PFSK-1 (cell line): Measurements from ENCODE around the gene ATP13A2. TPM values are rescaled to one million over a fixed set of nuclear protein-coding genes. Genes with fewer than 3 reads are reported as not detected.

Experiments
- FOXP2 ChIP-seq: optimal IDR thresholded peaks from 2 replicates; pipeline ENCODE3; 2011; ENCODE audit warnings: borderline replicate concordance, control low read depth, inconsistent platforms; ENCODE audit not compliant: insufficient read depth; ENCODE audit errors: extremely low read length, extremely low read depth
- POLR2AphosphoS5 ChIP-seq: IDR thresholded peaks from 2 replicates; pipeline ENCODE4 v1.6.1; 2012; ENCODE audit warnings: low read depth, mild to moderate bottlenecking, control low read depth, low read length, moderate library complexity
- REST ChIP-seq, 2 experiments: IDR thresholded peaks; 2 replicates each; pipeline versions ENCODE4 v1.6.1 to v1.8.0; 2011 to 2012; ENCODE audit warnings: low read depth in 2 of 2, low read length in 2 of 2, control low read depth in 1 of 2, inconsistent platforms in 1 of 2, mild to moderate bottlenecking in 1 of 2, moderate library complexity in 1 of 2; ENCODE audit not compliant: insufficient read depth in 1 of 2
- SIN3A ChIP-seq: IDR thresholded peaks from 2 replicates; pipeline ENCODE4 v1.6.1; 2012; ENCODE audit warnings: mild to moderate bottlenecking, low read length, moderate library complexity, borderline replicate concordance; ENCODE audit not compliant: insufficient read depth
- TAF1 ChIP-seq: IDR thresholded peaks from 2 replicates; pipeline ENCODE4 v1.6.1; 2012; ENCODE audit warnings: low read length, control low read depth, borderline replicate concordance; ENCODE audit not compliant: insufficient read depth
- polyA plus RNA-seq: library from polyadenylated mRNA; unstranded; fragments of >200 nt; gene quantifications from one replicate; pipeline ENCODE4 v1.2.1, GENCODE V29; 2012; ENCODE audit warnings: low read depth, missing spikeins; ENCODE audit not compliant: insufficient read length

The ATP13A2 gene
- 46.2 TPM for polyA plus RNA-seq

DNA sequence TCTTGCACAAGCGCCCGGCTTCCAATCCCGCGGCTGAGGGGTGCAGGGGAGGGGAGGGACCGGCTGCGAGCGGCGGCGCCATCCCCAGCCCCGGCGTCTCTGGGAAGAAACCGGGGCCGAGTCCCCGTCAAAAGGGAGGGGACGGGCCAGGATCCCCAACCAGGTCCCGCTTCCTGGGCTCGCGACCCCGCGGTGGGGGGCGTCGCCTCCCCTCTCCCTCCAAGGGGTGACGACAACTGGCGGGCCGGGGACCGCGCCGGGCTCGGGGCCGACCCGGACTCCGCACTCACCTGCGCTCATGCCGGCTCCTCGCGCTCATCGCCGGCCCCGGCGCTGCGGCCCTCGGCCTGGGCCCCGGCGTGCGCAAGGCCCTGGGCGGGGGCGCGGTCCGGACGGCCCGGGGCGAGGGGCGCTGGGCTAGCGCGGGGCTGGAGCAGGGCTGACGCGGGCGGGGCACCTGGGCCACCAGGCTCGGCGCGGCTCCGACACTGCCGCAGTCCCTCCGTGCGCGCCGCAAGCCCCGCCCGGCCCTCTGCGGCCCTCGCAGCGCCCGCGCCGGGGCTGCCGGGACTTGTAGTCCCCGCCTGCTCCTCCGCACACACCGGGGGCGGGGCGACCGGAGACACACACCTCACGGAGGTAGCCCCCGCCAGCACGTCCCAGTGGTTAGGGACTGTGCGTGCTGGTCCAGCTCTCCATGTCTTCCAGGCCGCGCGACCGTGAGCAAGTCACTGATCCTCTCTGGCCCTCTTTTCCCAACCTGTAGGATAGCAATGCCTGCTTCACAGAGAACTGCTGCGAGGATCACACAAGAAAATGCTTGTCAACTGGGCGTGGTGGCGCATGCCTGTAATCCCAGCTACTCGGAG is at the start of gene ATP13A2:
Gene ATP13A2 (minus strand): TSS at position 490 of the 869 bp plus-strand sequence. CDS start 190 bp downstream, at position 300.
- no peak for TF ChIP-seq POLR2AphosphoS5

GRCh38 chr1:17061486-17061885 is 49.8 kb upstream of the ATP13A2 start:
- no peak for TF ChIP-seq FOXP2
- TF ChIP-seq POLR2AphosphoS5, result no peak
- no peak for TF ChIP-seq REST (IDR thresholded peaks at IDR 0.05; ENCODE audit: insufficient read depth in 1 of 2, low read depth in 2 of 2, low read length in 2 of 2)
- TF ChIP-seq SIN3A, result no peak
- TF ChIP-seq TAF1, result no peak

DNA sequence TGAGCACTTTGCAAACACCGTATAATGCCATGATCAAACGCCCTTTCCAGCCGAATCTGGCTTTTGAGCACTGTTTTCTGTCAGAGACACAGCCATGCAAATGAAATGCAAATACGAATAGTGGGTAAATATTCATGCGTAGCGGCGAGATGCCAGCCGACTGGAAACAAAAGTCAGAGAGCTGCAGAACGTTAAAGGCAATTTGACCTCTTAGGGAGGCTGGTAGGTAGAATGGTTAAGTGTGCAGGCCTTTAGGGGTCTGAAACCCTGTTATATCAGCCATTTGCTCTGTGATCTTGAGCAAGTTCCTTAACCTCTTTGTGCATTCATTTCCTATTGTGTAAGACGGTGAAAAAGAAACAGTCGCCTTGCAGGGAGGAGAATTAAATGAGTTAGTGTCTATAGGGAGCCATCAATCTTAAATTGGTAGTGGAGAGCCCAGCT is 48.6 kb upstream of the ATP13A2 start:
- no peak for TF ChIP-seq FOXP2
- no peak for TF ChIP-seq SIN3A
- no peak for TF ChIP-seq REST (IDR thresholded peaks at IDR 0.05; ENCODE audit: insufficient read depth in 1 of 2, low read depth in 2 of 2, low read length in 2 of 2)
- no peak for TF ChIP-seq TAF1
- TF ChIP-seq POLR2AphosphoS5, result no peak

- TF ChIP-seq TAF1, result no peak
- TF ChIP-seq FOXP2, result no peak
- no peak for TF ChIP-seq REST (IDR thresholded peaks at IDR 0.05; ENCODE audit: insufficient read depth in 1 of 2, low read depth in 2 of 2, low read length in 2 of 2)
- no peak for TF ChIP-seq SIN3A
- no peak for TF ChIP-seq POLR2AphosphoS5
Observed at GRCh38 chr1:17059391-17060305, 47.9 kb upstream of the ATP13A2 start.

DNA sequence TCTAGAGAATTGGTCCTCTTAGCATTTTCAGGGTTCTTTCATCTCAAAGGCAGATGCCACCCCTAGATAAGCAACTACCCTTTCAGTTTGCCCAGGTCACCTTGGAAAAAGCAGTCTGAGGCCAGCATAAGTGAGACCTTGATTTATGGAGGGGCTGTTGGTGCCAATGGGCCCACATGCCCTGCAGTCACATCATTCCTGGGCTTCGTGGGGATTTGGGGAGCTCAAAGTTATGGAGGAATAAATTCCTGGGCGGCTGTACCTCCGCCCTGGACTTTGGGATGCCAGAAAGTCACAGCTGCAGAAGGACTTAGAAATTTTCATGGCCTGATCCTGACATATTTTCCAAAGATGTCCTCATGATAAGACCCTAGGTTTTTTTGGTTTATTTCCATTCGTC is 44.8 kb upstream of the ATP13A2 start:
- TF ChIP-seq REST (IDR thresholded peaks at IDR 0.05; ENCODE audit: insufficient read depth in 1 of 2, low read depth in 2 of 2, low read length in 2 of 2) (no peak), SIN3A (no peak), FOXP2 (no peak), TAF1 (no peak), POLR2AphosphoS5 (no peak)
